ENCODE measurements around the gene PAX7.

The PAX7 gene

GRCh38 chr1:18700530-18700929 lies 69.9 kb downstream of the PAX7 start:
- no peaks in the 10 kb centered on the region for H3K36me3 ChIP-seq (ENCODE audit: control insufficient read depth in 1 of 2, insufficient read depth in 2 of 2, low read length in 2 of 2)
- H3K9me3 ChIP-seq (ENCODE audit: control insufficient read depth in 1 of 2, low read length in 2 of 2) = no peaks in the 10 kb centered on the region
- H3K4me1 ChIP-seq (ENCODE audit: control insufficient read depth in 1 of 2, insufficient read depth in 2 of 2, low read length in 2 of 2) = no peaks in the 10 kb centered on the region
- H3K27me3 ChIP-seq (ENCODE audit: control insufficient read depth in 1 of 2, insufficient read depth in 2 of 2, low read length in 2 of 2) = peaks cover 9 to 15% of the 10 kb centered on the region in 2 donors
- H3K4me3 ChIP-seq (ENCODE audit: low read depth in 1 of 2, low read length in 2 of 2) = no peak overlapping the region
- H3K9ac ChIP-seq (ENCODE audit: low read depth in 1 of 2, low read length in 2 of 2) = no peak overlapping the region
- H3K27ac ChIP-seq (ENCODE audit: low read depth, low read length) = no peak overlapping the region

GRCh38 chr1:18701183-18701582 lies 70.5 kb downstream of the PAX7 start:
- no peak overlapping the region for H3K27ac ChIP-seq (ENCODE audit: low read depth, low read length)
- no peak overlapping the region for H3K9ac ChIP-seq (ENCODE audit: low read depth in 1 of 2, low read length in 2 of 2)
- peaks cover 9 to 15% of the 10 kb centered on the region in 2 donors for H3K27me3 ChIP-seq (ENCODE audit: control insufficient read depth in 1 of 2, insufficient read depth in 2 of 2, low read length in 2 of 2)
- no peaks in the 10 kb centered on the region for H3K4me1 ChIP-seq (ENCODE audit: control insufficient read depth in 1 of 2, insufficient read depth in 2 of 2, low read length in 2 of 2)
- H3K36me3 ChIP-seq (ENCODE audit: control insufficient read depth in 1 of 2, insufficient read depth in 2 of 2, low read length in 2 of 2) = no peaks in the 10 kb centered on the region
- no peak overlapping the region for H3K4me3 ChIP-seq (ENCODE audit: low read depth in 1 of 2, low read length in 2 of 2)
- no peaks in the 10 kb centered on the region for H3K9me3 ChIP-seq (ENCODE audit: control insufficient read depth in 1 of 2, low read length in 2 of 2)

GRCh38 chr1:18703041-18703621 lies 72.5 kb downstream of the PAX7 start:
- Histone ChIP-seq H3K9me3 (ENCODE audit: control insufficient read depth in 1 of 2, low read length in 2 of 2) (no peaks in the 10 kb centered on the region), H3K9ac (ENCODE audit: low read depth in 1 of 2, low read length in 2 of 2) (no peak overlapping the region), H3K27me3 (ENCODE audit: control insufficient read depth in 1 of 2, insufficient read depth in 2 of 2, low read length in 2 of 2) (peaks cover 9 to 18% of the 10 kb centered on the region in 2 donors), H3K4me1 (ENCODE audit: control insufficient read depth in 1 of 2, insufficient read depth in 2 of 2, low read length in 2 of 2) (no peaks in the 10 kb centered on the region), H3K27ac (ENCODE audit: low read depth, low read length) (no peak overlapping the region), H3K36me3 (ENCODE audit: control insufficient read depth in 1 of 2, insufficient read depth in 2 of 2, low read length in 2 of 2) (no peaks in the 10 kb centered on the region), H3K4me3 (ENCODE audit: low read depth in 1 of 2, low read length in 2 of 2) (no peak overlapping the region)

- H3K4me3 ChIP-seq (ENCODE audit: low read depth in 1 of 2, low read length in 2 of 2) = no peak overlapping the region
Measured at GRCh38 chr1:18705811-18706210, 75.2 kb downstream of the PAX7 start.

GRCh38 chr1:18707696-18708257 lies 77.1 kb downstream of the PAX7 start:
- H3K27ac ChIP-seq (ENCODE audit: low read depth, low read length) = no peak overlapping the region
- no peaks in the 10 kb centered on the region for H3K4me1 ChIP-seq (ENCODE audit: control insufficient read depth in 1 of 2, insufficient read depth in 2 of 2, low read length in 2 of 2)
- no peak overlapping the region for H3K9ac ChIP-seq (ENCODE audit: low read depth in 1 of 2, low read length in 2 of 2)
- H3K36me3 ChIP-seq (ENCODE audit: control insufficient read depth in 1 of 2, insufficient read depth in 2 of 2, low read length in 2 of 2) = no peaks in the 10 kb centered on the region
- peaks cover 9% of the 10 kb centered on the region in 2 donors for H3K27me3 ChIP-seq (ENCODE audit: control insufficient read depth in 1 of 2, insufficient read depth in 2 of 2, low read length in 2 of 2)
- no peaks in the 10 kb centered on the region for H3K9me3 ChIP-seq (ENCODE audit: control insufficient read depth in 1 of 2, low read length in 2 of 2)
- H3K4me3 ChIP-seq (ENCODE audit: low read depth in 1 of 2, low read length in 2 of 2) = no peak overlapping the region

More at GRCh38 chr1:18705811-18706210, 75.2 kb downstream of the PAX7 start:
- no peak overlapping the region for H3K27ac ChIP-seq (ENCODE audit: low read depth, low read length)
- peaks cover 9 to 13% of the 10 kb centered on the region in 2 donors for H3K27me3 ChIP-seq (ENCODE audit: control insufficient read depth in 1 of 2, insufficient read depth in 2 of 2, low read length in 2 of 2)
- H3K36me3 ChIP-seq (ENCODE audit: control insufficient read depth in 1 of 2, insufficient read depth in 2 of 2, low read length in 2 of 2) = no peaks in the 10 kb centered on the region
- H3K9me3 ChIP-seq (ENCODE audit: control insufficient read depth in 1 of 2, low read length in 2 of 2) = no peaks in the 10 kb centered on the region
- H3K9ac ChIP-seq (ENCODE audit: low read depth in 1 of 2, low read length in 2 of 2) = no peak overlapping the region
- no peaks in the 10 kb centered on the region for H3K4me1 ChIP-seq (ENCODE audit: control insufficient read depth in 1 of 2, insufficient read depth in 2 of 2, low read length in 2 of 2)

GRCh38 chr1:18710002-18710401 lies 79.4 kb downstream of the PAX7 start:
- Histone ChIP-seq H3K9me3 (ENCODE audit: control insufficient read depth in 1 of 2, low read length in 2 of 2) (no peaks in the 10 kb centered on the region), H3K36me3 (ENCODE audit: control insufficient read depth in 1 of 2, insufficient read depth in 2 of 2, low read length in 2 of 2) (no peaks in the 10 kb centered on the region), H3K27ac (ENCODE audit: low read depth, low read length) (no peak overlapping the region), H3K27me3 (ENCODE audit: control insufficient read depth in 1 of 2, insufficient read depth in 2 of 2, low read length in 2 of 2) (peaks cover 10 to 15% of the 10 kb centered on the region in 2 donors), H3K4me3 (ENCODE audit: low read depth in 1 of 2, low read length in 2 of 2) (no peak overlapping the region), H3K9ac (ENCODE audit: low read depth in 1 of 2, low read length in 2 of 2) (no peak overlapping the region), H3K4me1 (ENCODE audit: control insufficient read depth in 1 of 2, insufficient read depth in 2 of 2, low read length in 2 of 2) (no peaks in the 10 kb centered on the region)

- Histone ChIP-seq H3K4me1 (ENCODE audit: control insufficient read depth in 1 of 2, insufficient read depth in 2 of 2, low read length in 2 of 2) (no peaks in the 10 kb centered on the region), H3K4me3 (ENCODE audit: low read depth in 1 of 2, low read length in 2 of 2) (no peak overlapping the region), H3K27me3 (ENCODE audit: control insufficient read depth in 1 of 2, insufficient read depth in 2 of 2, low read length in 2 of 2) (peaks cover 17 to 21% of the 10 kb centered on the region in 2 donors), H3K9ac (ENCODE audit: low read depth in 1 of 2, low read length in 2 of 2) (no peak overlapping the region), H3K36me3 (ENCODE audit: control insufficient read depth in 1 of 2, insufficient read depth in 2 of 2, low read length in 2 of 2) (no peaks in the 10 kb centered on the region), H3K27ac (ENCODE audit: low read depth, low read length) (no peak overlapping the region), H3K9me3 (ENCODE audit: control insufficient read depth in 1 of 2, low read length in 2 of 2) (no peaks in the 10 kb centered on the region)
Measured at GRCh38 chr1:18711003-18711402, 80.4 kb downstream of the PAX7 start.

- Histone ChIP-seq H3K4me3 (ENCODE audit: low read depth in 1 of 2, low read length in 2 of 2) (no peak overlapping the region), H3K9me3 (ENCODE audit: control insufficient read depth in 1 of 2, low read length in 2 of 2) (no peaks in the 10 kb centered on the region), H3K4me1 (ENCODE audit: control insufficient read depth in 1 of 2, insufficient read depth in 2 of 2, low read length in 2 of 2) (no peaks in the 10 kb centered on the region), H3K27ac (ENCODE audit: low read depth, low read length) (no peak overlapping the region), H3K36me3 (ENCODE audit: control insufficient read depth in 1 of 2, insufficient read depth in 2 of 2, low read length in 2 of 2) (no peaks in the 10 kb centered on the region), H3K27me3 (ENCODE audit: control insufficient read depth in 1 of 2, insufficient read depth in 2 of 2, low read length in 2 of 2) (peaks cover 24 to 26% of the 10 kb centered on the region in 2 donors), H3K9ac (ENCODE audit: low read depth in 1 of 2, low read length in 2 of 2) (no peak overlapping the region)
Measured at GRCh38 chr1:18711536-18712251, 81.0 kb downstream of the PAX7 start.

GRCh38 chr1:18712252-18712600 lies 81.6 kb downstream of the PAX7 start:
- Histone ChIP-seq H3K4me3 (ENCODE audit: low read depth in 1 of 2, low read length in 2 of 2) (no peak overlapping the region), H3K27ac (ENCODE audit: low read depth, low read length) (no peak overlapping the region), H3K4me1 (ENCODE audit: control insufficient read depth in 1 of 2, insufficient read depth in 2 of 2, low read length in 2 of 2) (no peaks in the 10 kb centered on the region), H3K27me3 (ENCODE audit: control insufficient read depth in 1 of 2, insufficient read depth in 2 of 2, low read length in 2 of 2) (peaks cover 23 to 27% of the 10 kb centered on the region in 2 donors), H3K9me3 (ENCODE audit: control insufficient read depth in 1 of 2, low read length in 2 of 2) (no peaks in the 10 kb centered on the region), H3K9ac (ENCODE audit: low read depth in 1 of 2, low read length in 2 of 2) (no peak overlapping the region), H3K36me3 (ENCODE audit: control insufficient read depth in 1 of 2, insufficient read depth in 2 of 2, low read length in 2 of 2) (no peaks in the 10 kb centered on the region)

- Histone ChIP-seq H3K27me3 (ENCODE audit: control insufficient read depth in 1 of 2, insufficient read depth in 2 of 2, low read length in 2 of 2) (peaks cover 43 to 45% of the 10 kb centered on the region in 2 donors), H3K9me3 (ENCODE audit: control insufficient read depth in 1 of 2, low read length in 2 of 2) (no peaks in the 10 kb centered on the region), H3K9ac (ENCODE audit: low read depth in 1 of 2, low read length in 2 of 2) (no peak overlapping the region), H3K4me3 (ENCODE audit: low read depth in 1 of 2, low read length in 2 of 2) (no peak overlapping the region), H3K27ac (ENCODE audit: low read depth, low read length) (no peak overlapping the region), H3K36me3 (ENCODE audit: control insufficient read depth in 1 of 2, insufficient read depth in 2 of 2, low read length in 2 of 2) (no peaks in the 10 kb centered on the region), H3K4me1 (ENCODE audit: control insufficient read depth in 1 of 2, insufficient read depth in 2 of 2, low read length in 2 of 2) (no peaks in the 10 kb centered on the region)
Measured at GRCh38 chr1:18714404-18715175, 83.9 kb downstream of the PAX7 start.

Data from duodenal mucosa (tissue), 2 donors.